ENCODE measurements around the gene CLSTN2.

The CLSTN2 gene

DNA sequence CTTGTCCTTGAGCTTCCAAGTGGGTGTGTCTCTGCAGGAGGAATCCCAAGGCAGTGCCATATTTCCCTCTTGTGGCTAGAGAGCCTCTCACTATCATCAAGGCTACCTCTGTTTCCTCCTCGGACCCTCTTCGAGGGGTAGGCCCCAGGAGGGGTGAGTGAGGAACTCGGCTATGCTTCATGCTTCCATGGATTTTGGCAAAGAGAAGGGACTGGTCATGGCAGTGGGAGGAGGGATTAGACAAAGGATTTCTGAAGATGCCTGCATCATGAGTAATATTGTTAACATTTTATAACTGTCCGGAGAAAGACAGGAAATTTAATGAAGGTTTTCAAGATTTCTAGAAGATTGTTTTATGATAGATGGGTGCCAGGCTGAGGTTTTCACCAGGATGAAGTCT, 241.5 kb downstream of the CLSTN2 start:
- Histone ChIP-seq H3K27me3 (ENCODE audit: low read depth) (no peaks in the 10 kb centered on the region), H3K4me1 (no peaks in the 10 kb centered on the region), H3K4me3 (no peak overlapping the region), H3K9me3 (no peaks in the 10 kb centered on the region), H3K36me3 (replicated peaks) (no peaks in the 10 kb centered on the region)
- no peak for DNase-seq (ENCODE audit: low spot score in 2 of 2)
- in situ Hi-C loops (cut with MboI; ENCODE audit: low sequenced_read_pairs): no loop called here

GRCh38 chr3:140177943-140178342, 243.0 kb downstream of the CLSTN2 start:
- Histone ChIP-seq H3K9me3 (no peaks in the 10 kb centered on the region), H3K4me1 (no peaks in the 10 kb centered on the region), H3K36me3 (replicated peaks) (no peaks in the 10 kb centered on the region), H3K27me3 (ENCODE audit: low read depth) (no peaks in the 10 kb centered on the region), H3K4me3 (no peak overlapping the region)
- in situ Hi-C loops (cut with MboI; ENCODE audit: low sequenced_read_pairs): no loop called here
- DNase-seq (ENCODE audit: low spot score in 2 of 2): no peak

GRCh38 chr3:140178482-140178881, 243.5 kb downstream of the CLSTN2 start:
- no peak for DNase-seq (ENCODE audit: low spot score in 2 of 2)
- Histone ChIP-seq H3K36me3 (replicated peaks) (no peaks in the 10 kb centered on the region), H3K4me1 (no peaks in the 10 kb centered on the region), H3K27me3 (ENCODE audit: low read depth) (no peaks in the 10 kb centered on the region), H3K9me3 (no peaks in the 10 kb centered on the region), H3K4me3 (no peak overlapping the region)
- in situ Hi-C loops (cut with MboI; ENCODE audit: low sequenced_read_pairs): no loop called here

GRCh38 chr3:140180603-140181002, 245.6 kb downstream of the CLSTN2 start:
- H3K9me3 ChIP-seq: no peaks in the 10 kb centered on the region
- no peaks in the 10 kb centered on the region for H3K36me3 ChIP-seq (replicated peaks)
- no peak for DNase-seq (ENCODE audit: low spot score in 2 of 2)
- H3K27me3 ChIP-seq (ENCODE audit: low read depth): no peaks in the 10 kb centered on the region
- in situ Hi-C loops (cut with MboI; ENCODE audit: low sequenced_read_pairs): no loop called here
- H3K4me1 ChIP-seq: no peaks in the 10 kb centered on the region
- H3K4me3 ChIP-seq: no peak overlapping the region

GRCh38 chr3:140185375-140185774, 250.4 kb downstream of the CLSTN2 start:
- in situ Hi-C loops (cut with MboI; ENCODE audit: low sequenced_read_pairs): no loop called here
- Histone ChIP-seq H3K9me3 (no peaks in the 10 kb centered on the region), H3K36me3 (replicated peaks) (no peaks in the 10 kb centered on the region), H3K4me3 (no peak overlapping the region), H3K27me3 (ENCODE audit: low read depth) (no peaks in the 10 kb centered on the region), H3K4me1 (peaks cover 3% of the 10 kb centered on the region; the same call in 1 of the 2 replicates)
- no peak for DNase-seq (ENCODE audit: low spot score in 2 of 2)

DNA sequence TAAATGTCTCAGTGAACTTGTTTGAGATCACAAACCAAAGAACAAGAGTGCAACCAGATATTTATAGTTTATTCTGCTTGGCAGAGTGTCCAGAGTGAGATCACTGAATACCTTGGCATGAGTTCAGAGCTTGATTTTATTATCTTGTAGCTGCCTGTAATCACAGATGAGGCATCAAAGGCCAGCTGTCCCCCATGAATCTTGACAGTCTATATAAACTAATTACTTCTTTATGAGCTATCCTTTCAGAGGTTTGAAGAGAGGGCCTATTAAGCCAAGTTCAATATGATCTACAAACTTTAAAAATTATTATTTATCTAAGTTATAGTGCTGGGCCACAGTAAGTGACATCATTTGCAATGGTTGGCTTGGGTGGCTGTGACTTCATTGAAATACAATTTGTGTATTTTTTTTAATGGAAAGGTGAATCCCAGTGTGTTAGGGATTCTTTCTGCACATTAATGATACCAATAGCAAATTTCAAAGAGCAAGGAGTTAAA, 251.5 kb downstream of the CLSTN2 start:
- in situ Hi-C loops (cut with MboI; ENCODE audit: low sequenced_read_pairs): no loop called here
- no peak for DNase-seq (ENCODE audit: low spot score in 2 of 2)
- Histone ChIP-seq H3K9me3 (no peaks in the 10 kb centered on the region), H3K4me1 (peaks cover 3% of the 10 kb centered on the region; the same call in 1 of the 2 replicates), H3K27me3 (ENCODE audit: low read depth) (no peaks in the 10 kb centered on the region), H3K36me3 (replicated peaks) (no peaks in the 10 kb centered on the region), H3K4me3 (no peak overlapping the region)

- no peak overlapping the region for H3K4me3 ChIP-seq
- no peak for DNase-seq (ENCODE audit: low spot score in 2 of 2)
- in situ Hi-C loops (cut with MboI; ENCODE audit: low sequenced_read_pairs): no loop called here
- no peaks in the 10 kb centered on the region for H3K9me3 ChIP-seq
- no peaks in the 10 kb centered on the region for H3K36me3 ChIP-seq (replicated peaks)
- peaks cover 3% of the 10 kb centered on the region; the same call in 1 of the 2 replicates for H3K4me1 ChIP-seq
- H3K27me3 ChIP-seq (ENCODE audit: low read depth): no peaks in the 10 kb centered on the region
These were observed 252.0 kb downstream of the CLSTN2 start for GRCh38 chr3:140187028-140187427.

DNA sequence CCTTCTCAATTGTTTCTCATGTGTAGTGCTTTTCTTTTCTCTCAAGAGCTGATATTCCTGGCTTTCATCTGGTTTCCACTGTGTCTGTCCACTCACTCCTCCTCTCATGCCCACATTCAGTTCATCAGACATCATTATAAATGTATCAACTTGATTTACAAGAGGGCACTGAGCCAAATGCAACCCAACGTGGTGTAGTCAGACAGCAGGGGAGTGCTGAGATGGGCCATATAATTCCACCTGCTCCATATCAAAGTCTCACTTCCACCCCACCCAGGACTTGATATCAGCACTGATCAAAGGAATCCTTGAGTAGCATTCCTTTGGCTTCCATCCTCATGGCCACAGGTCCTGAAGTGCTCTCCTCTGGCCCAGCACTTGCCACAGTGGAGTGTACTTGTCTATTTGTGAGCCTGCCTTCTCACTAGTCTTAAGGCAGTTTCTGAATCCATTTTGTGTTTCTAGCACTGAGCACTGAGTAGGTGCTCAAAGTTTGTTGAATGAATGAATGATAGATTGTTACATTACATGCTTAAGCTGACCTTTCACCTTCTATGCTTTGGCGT, 252.8 kb downstream of the CLSTN2 start:
- Histone ChIP-seq H3K27me3 (ENCODE audit: low read depth) (no peaks in the 10 kb centered on the region), H3K36me3 (replicated peaks) (no peaks in the 10 kb centered on the region), H3K9me3 (no peaks in the 10 kb centered on the region), H3K4me3 (no peak overlapping the region), H3K4me1 (peaks cover 3% of the 10 kb centered on the region; the same call in 1 of the 2 replicates)
- in situ Hi-C loops (cut with MboI; ENCODE audit: low sequenced_read_pairs): no loop called here
- DNase-seq (ENCODE audit: low spot score in 2 of 2): no peak

DNA sequence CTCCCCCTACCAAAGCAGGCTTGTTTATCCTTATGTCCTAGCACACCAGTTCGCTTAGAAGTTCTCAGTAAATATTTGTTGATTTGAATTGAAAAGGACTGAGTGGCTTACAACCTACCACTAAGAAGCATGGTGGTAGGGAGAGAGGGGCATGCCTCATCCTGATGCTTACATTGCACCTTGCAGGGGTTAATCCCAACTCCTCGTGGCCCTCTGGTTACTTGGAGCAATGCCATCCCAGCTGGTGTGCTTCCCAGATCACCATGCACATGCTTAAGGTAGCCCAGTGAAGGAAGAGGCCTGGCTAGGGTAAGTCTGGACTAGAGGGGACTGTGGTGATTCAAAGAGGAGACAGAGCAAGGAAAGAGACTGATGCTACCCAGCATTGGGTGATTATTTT, 253.3 kb downstream of the CLSTN2 start:
- no peak for DNase-seq (ENCODE audit: low spot score in 2 of 2)
- in situ Hi-C loops (cut with MboI; ENCODE audit: low sequenced_read_pairs): no loop called here

DNA sequence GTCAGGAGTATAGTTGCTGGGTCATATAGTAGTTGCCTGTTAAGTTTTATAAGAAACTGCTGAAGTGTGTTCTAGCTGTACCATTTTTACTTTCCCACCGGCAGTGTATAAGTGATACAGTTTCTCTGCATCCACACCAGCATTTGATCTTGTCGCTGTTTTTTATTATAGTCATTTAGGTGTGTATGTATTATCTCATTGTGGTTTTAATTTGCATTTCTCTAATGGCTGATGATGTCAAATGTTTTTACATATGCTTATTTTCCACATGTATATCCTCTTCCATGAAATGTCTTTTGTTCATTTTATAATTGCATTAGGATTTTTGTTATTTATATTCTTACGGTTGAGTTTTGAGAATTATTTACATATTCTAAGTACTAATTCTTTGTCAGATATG, 254.3 kb downstream of the CLSTN2 start:
- no peaks in the 10 kb centered on the region for H3K36me3 ChIP-seq (replicated peaks)
- H3K27me3 ChIP-seq (ENCODE audit: low read depth): no peaks in the 10 kb centered on the region
- in situ Hi-C loops (cut with MboI; ENCODE audit: low sequenced_read_pairs): no loop called here
- H3K4me1 ChIP-seq: peaks cover 3% of the 10 kb centered on the region; the same call in 1 of the 2 replicates
- no peaks in the 10 kb centered on the region for H3K9me3 ChIP-seq
- DNase-seq (ENCODE audit: low spot score in 2 of 2): peak in 1 of 2 experiments; percentile 9
- H3K4me3 ChIP-seq: no peak overlapping the region

More for the DNA sequence above, 253.3 kb downstream of the CLSTN2 start:
- no peak overlapping the region for H3K4me3 ChIP-seq
- no peaks in the 10 kb centered on the region for H3K9me3 ChIP-seq
- H3K27me3 ChIP-seq (ENCODE audit: low read depth): no peaks in the 10 kb centered on the region
- H3K4me1 ChIP-seq: peaks cover 3% of the 10 kb centered on the region; the same call in 1 of the 2 replicates
- H3K36me3 ChIP-seq (replicated peaks): no peaks in the 10 kb centered on the region

DNA sequence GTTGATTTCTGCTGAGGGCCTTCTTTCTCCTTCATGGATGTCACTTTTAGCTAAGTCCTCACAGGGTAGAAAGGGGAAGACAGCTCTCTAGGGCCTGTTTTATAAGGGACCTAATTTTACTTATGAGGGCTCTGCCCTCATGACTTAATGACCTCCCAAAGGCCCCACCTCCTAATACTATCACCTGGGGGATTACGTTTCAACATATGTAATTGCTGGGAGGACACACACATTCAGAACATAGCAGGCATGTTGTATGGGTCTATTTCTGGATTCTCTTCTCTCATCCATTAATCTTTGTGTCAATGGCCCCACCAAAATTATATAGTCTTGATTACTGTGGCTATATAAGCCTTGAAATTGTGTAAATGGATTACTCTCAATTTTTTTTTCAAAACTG, 255.0 kb downstream of the CLSTN2 start:
- Histone ChIP-seq H3K27me3 (ENCODE audit: low read depth) (no peaks in the 10 kb centered on the region), H3K4me3 (no peak overlapping the region), H3K9me3 (no peaks in the 10 kb centered on the region), H3K4me1 (peaks cover 3% of the 10 kb centered on the region; the same call in 1 of the 2 replicates), H3K36me3 (replicated peaks) (no peaks in the 10 kb centered on the region)
- no peak for DNase-seq (ENCODE audit: low spot score in 2 of 2)
- in situ Hi-C loops (cut with MboI; ENCODE audit: low sequenced_read_pairs): no loop called here

GRCh38 chr3:140196970-140197369, 262.0 kb downstream of the CLSTN2 start:
- Histone ChIP-seq H3K4me1 (no peaks in the 10 kb centered on the region), H3K9me3 (no peaks in the 10 kb centered on the region), H3K27me3 (ENCODE audit: low read depth) (no peaks in the 10 kb centered on the region), H3K4me3 (no peak overlapping the region), H3K36me3 (replicated peaks) (no peaks in the 10 kb centered on the region)
- in situ Hi-C loops (cut with MboI; ENCODE audit: low sequenced_read_pairs): no loop called here
- DNase-seq (ENCODE audit: low spot score in 2 of 2): no peak

DNA sequence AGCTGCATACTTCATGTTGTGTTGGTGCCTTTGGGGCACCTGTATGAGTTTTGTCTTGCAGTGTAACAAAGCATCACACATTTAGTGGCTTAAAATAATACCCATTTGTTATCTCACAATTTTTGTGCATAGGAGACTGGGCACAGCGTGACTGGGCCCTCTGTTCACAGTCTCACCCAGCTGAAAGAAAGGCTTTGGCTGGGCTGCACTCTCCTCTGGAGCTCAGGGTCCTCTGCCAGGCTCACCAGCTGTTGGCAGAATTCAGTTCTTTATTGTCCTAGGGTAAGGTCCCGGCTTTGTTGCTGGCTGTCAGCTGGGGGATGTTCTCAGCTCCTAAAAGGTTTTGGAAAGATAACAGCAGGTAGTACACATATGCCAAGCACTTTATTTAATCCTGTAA, 263.3 kb downstream of the CLSTN2 start:
- in situ Hi-C loops (cut with MboI; ENCODE audit: low sequenced_read_pairs): no loop called here
- Histone ChIP-seq H3K36me3 (replicated peaks) (no peaks in the 10 kb centered on the region), H3K4me1 (peaks cover 3% of the 10 kb centered on the region), H3K4me3 (no peak overlapping the region), H3K9me3 (no peaks in the 10 kb centered on the region), H3K27me3 (ENCODE audit: low read depth) (no peaks in the 10 kb centered on the region; the same call in 1 of the 2 replicates)
- no peak for DNase-seq (ENCODE audit: low spot score in 2 of 2)

GRCh38 chr3:140199008-140199407, 264.0 kb downstream of the CLSTN2 start:
- no peaks in the 10 kb centered on the region for H3K36me3 ChIP-seq (replicated peaks)
- no peaks in the 10 kb centered on the region; the same call in 1 of the 2 replicates for H3K27me3 ChIP-seq (ENCODE audit: low read depth)
- no peak for DNase-seq (ENCODE audit: low spot score in 2 of 2)
- in situ Hi-C loops (cut with MboI; ENCODE audit: low sequenced_read_pairs): no loop called here
- peaks cover 9% of the 10 kb centered on the region for H3K4me1 ChIP-seq
- no peaks in the 10 kb centered on the region for H3K9me3 ChIP-seq
- H3K4me3 ChIP-seq: no peak overlapping the region

DNA sequence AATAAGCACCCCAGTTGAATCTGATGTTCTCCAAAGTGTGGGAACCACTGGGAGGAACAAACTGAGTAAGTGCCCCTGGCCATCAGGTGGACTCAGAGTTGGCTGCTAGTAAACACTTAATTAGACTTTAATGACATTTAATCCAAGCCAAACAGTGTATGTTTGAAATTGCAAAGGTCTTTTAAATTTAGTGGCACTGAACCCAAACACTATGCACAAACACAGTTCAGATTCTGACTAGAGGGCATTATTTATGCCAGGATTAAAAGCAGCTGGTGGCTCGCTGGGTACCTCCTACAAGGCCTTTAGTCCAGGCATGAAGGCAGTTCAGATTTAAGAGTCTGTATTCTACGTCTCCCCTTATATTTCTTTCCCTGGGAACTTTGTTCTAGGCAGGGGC, 264.8 kb downstream of the CLSTN2 start:
- Histone ChIP-seq H3K9me3 (no peaks in the 10 kb centered on the region), H3K27me3 (ENCODE audit: low read depth) (no peaks in the 10 kb centered on the region; the same call in 1 of the 2 replicates), H3K4me1 (peaks cover 14% of the 10 kb centered on the region), H3K4me3 (no peak overlapping the region), H3K36me3 (replicated peaks) (no peaks in the 10 kb centered on the region)
- in situ Hi-C loops (cut with MboI; ENCODE audit: low sequenced_read_pairs): no loop called here
- no peak for DNase-seq (ENCODE audit: low spot score in 2 of 2)
